NB4 (cell line): Measurements from ENCODE around the gene WDFY4.

Experiments
- CTCF ChIP-seq: IDR thresholded peaks from one replicate; pipeline ENCODE4 v1.5.1; 2012; ENCODE audit warnings: low read depth, low read length
- MAX ChIP-seq: IDR thresholded peaks from 2 replicates; pipeline ENCODE4 v1.6.1; 2011; ENCODE audit warnings: low read depth, low read length
- POLR2A ChIP-seq: IDR thresholded peaks from 2 replicates; pipeline ENCODE4 v1.6.1; 2011; ENCODE audit warnings: mild to moderate bottlenecking; ENCODE audit not compliant: insufficient read length; ENCODE audit errors: extremely low read depth

GRCh38 chr10:48661441-48661840 is 23.2 kb upstream of the WDFY4 start:
- no peak for TF ChIP-seq POLR2A
- TF ChIP-seq CTCF: no peak
- no peak for TF ChIP-seq MAX
